ENCODE data around the gene BAG2.

BAG2 gene

GRCh38 chr6:57172136-57173055 is at the start of gene BAG2:
Gene BAG2 (plus strand): TSS chr6:57172326. CDS start chr6:57172698, 372 bp downstream.
- peak; percentile 89 for DNase-seq (ENCODE audit: low spot score)

DNA sequence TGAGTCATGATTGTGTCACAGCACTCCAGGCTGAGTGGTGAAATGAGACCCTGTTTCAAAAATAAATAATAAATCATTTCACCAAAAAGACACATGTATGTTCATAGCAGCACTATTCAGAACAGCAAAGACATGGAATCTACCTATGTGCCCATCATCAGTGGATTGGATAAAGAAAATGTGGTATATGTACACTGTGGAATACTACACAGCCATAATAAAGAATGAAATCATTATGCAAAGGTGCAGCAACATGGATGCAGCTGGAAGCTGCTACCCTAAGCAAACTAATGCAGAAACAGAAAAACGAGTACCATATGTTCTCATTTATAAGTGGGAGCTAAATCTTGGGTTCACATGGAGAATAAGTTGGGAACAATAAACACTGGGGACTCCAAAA is 49.0 kb upstream of the BAG2 start:
- no peak for DNase-seq (ENCODE audit: low spot score)

DNA sequence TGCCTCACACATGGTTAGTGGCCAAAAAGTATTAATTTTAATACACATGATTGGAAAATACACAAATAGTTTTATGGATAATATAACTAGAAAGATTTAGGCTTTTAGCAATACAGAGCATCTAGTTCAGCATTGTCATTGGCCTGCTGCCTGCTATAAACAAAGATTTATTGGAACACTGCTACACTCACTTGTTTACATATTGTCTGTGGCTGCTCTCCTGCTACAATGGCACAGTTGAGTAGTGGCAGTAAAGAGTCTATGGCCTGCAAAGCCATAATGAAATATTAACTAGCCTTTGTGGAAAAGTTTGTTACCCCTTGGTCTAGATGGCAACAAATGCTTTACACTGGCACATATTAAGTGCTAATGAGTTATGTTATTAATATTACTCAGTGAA is 44.4 kb upstream of the BAG2 start:
- DNase-seq (ENCODE audit: low spot score): no peak

DNA sequence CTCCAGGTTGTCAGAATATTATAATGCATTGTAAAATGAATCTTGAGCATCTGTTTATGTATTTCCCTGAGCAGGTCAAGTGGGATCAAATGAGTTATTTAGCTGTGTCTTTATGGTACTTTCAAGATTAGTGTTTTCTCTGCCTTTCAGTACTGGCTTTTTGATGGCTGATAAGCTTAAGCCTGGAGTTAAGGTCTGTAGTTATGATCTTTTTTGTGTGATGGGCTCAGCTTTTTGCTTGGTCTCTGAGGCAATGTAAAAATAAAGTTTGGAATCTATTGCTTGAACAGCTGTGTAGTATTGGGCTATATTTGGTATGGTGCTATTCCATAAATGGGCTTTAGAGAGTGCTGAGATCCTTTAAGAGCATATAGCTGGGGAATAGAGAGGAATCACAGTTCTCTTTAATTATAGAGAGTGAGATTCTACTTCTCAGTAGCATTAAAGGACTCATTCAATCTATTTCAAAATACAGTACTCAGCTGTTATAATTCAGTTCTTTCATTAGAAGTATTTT is 41.4 kb upstream of the BAG2 start:
- DNase-seq (ENCODE audit: low spot score): no peak

GRCh38 chr6:57134954-57135353 is 37.2 kb upstream of the BAG2 start:
- DNase-seq (ENCODE audit: low spot score): no peak

- no peak for DNase-seq (ENCODE audit: low spot score)
These were observed 36.2 kb upstream of the BAG2 start for GRCh38 chr6:57135885-57136284.

DNA sequence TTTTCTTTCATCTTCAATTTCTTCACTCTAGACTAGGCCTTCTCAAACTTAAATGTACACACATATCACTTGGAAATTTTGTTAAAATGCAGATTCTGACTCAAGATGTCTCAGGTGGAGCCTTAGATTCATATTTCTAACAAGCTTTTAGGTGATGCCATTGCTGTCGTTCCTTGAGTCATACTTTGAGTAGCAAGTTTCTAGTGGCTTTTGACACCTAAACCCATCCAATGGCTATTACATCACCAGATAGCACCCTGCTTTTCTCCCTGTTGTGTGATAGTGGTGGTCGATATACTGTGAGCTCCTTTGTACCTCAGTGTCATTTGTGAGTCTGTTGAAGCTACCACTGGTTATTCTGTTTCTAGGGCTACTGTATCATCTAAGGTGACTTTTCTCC is 34.8 kb upstream of the BAG2 start:
- DNase-seq (ENCODE audit: low spot score): no peak

DNA sequence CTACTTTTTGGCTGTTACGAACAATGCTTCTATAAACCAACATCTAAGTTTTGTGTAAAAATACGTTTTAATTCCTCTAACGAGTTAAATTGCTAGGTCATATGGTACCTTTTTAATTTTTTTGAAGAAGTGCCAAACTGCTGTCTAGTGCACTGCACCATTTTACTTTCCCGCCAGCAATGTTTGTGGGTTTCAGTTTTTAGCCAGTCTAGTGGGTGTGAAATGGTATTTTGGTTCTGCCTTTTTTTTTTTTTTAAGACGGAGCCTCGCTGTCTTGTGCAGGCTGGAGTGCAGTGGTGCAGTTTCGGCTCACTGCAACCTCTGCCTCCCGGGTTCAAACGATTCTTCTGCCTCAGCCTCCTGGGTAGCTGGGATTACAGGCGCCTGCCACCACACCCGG is 34.1 kb upstream of the BAG2 start:
- DNase-seq (ENCODE audit: low spot score): no peak

- no peak for DNase-seq (ENCODE audit: low spot score)
These were observed 30.5 kb upstream of the BAG2 start for GRCh38 chr6:57141451-57142177.

GRCh38 chr6:57142178-57142525 is 30.0 kb upstream of the BAG2 start:
- no peak for DNase-seq (ENCODE audit: low spot score)

DNA sequence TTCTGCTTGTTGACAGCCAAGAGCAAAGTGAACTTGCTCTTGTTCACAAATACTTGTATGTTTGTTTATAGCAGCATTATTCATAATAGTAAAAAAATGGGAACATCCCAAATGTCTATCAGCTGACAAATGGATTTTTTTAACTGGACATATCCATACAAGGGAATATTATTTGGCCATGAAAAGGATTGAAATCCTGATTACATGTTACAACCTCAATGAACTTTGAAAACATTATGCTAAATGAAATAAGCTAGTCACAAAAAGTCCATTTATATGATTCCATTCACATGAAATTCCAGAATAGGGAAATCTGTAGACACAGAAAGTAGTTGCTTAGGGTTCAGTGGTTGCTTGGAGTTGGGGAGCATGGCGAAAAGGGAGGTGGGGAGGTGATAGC is 28.4 kb upstream of the BAG2 start:
- DNase-seq (ENCODE audit: low spot score): no peak

DNA sequence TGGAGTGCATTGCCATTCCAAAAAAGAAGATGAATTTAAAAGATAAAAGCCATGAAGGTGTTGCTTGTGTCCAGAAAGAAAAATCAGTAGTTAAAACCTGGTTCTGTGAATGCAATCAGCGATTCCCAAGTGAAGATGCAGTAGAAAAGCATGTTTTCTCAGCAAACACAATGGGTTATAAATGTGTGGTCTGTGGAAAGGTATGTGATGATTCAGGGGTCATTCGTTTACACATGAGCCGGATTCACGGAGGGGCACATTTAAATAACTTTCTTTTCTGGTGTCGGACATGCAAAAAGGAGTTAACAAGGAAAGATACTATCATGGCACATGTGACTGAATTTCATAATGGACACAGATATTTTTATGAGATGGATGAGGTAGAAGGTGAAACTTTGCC is 24.7 kb upstream of the BAG2 start:
- DNase-seq (ENCODE audit: low spot score): no peak

DNA sequence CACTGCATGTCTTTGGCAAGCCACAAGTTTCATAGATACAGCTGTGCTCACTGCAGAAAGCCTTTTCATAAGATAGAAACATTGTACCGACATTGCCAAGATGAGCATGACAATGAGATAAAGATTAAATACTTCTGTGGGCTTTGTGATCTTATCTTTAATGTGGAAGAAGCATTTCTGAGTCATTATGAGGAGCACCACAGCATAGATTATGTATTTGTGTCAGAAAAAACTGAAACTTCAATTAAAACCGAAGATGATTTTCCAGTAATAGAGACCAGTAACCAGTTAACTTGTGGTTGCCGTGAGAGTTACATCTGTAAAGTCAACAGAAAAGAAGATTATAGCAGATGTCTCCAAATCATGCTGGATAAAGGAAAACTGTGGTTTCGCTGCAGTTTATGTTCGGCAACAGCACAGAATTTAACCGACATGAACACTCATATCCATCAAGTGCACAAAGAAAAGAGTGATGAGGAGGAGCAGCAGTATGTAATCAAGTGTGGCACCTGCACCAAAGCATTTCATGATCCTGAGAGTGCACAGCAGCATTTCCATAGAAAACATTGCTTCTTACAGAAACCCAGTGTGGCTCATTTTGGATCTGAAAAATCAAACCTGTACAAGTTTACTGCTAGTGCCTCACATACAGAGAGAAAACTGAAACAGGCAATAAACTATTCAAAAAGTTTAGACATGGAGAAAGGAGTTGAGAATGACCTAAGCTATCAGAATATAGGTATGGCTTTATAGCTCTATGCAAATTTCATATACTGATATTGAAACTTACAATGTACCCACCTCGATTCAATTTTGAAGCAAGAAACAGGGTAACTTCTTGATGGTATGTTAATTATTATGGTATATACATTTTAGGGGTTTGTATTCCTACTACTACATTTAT is 23.9 kb upstream of the BAG2 start:
- DNase-seq (ENCODE audit: low spot score): no peak

DNA sequence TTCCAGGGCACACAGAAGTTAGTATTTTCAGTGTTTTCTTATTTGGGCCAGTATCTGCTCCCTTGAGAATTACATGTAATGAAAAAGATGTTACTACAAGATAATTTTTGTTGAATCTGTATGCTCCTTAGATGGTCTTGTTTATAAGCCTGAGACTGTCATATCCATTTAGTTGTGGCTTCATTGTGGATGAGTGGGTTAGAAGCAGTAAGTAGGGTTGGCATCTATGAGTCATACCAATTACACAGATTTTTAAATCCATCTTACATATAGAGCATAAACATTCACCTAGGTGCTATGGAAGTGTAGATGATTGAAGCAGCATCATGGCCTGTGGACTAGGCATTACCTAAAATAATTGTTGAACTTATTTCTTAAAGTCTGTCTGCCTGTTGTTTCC is 13.5 kb upstream of the BAG2 start:
- no peak for DNase-seq (ENCODE audit: low spot score)

DNA sequence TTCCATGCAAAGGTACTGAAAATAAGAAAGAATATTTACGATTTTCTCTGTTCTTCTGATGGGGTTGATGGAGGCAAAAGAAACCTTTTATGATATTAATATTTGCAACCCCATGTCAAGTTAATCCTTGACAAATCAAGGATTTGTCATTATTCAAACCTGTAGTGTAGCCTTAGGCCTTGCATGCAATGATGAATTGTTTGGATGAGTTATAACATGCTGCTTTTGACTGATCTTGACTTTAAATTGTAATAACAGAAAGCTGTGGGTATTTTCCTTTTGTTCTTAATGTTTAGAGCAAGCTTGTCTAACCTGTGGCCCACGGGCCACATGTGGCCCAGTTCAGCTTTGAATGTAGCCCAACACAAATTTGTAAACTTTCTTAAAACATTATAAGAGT is 13.0 kb upstream of the BAG2 start:
- no peak for DNase-seq (ENCODE audit: low spot score)

DNA sequence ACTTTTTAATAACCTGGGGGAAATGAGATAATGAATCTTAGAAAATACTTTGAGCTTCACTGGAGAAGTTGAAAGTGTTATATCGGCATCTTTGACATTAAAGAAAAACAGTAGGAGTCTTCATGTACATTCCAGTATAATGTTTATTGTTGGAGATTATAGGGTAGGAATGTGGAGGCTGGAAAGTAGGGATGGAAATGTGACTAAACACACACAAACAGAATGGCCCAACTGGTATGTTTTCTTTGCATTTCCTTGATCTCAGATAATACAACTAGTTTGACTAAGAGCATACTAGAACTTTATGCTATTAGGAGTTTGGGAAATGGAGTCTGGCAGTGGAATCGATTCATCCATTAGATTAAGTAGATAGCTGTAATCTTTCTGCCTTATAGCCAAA is 10.1 kb upstream of the BAG2 start:
- no peak for DNase-seq (ENCODE audit: low spot score)

DNA sequence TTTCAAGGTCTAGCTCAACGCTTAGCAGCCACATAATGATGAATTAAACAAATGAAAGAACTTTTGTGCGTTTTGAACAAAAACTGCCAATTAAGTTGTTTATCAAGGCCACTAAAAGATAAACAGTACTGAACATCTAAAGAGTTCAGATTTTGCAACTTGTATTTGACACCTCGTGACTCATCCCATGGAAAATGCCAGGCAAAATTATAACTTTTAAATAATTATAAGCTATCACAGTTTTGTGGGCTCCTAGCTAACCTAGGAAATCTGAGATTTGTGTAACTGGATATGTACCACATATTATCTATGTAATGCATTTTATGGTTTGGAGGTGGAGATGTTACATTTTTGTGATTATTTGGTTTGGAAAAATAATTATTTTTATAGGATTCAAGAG is 9.6 kb upstream of the BAG2 start:
- no peak for DNase-seq (ENCODE audit: low spot score)

GRCh38 chr6:57163956-57164355 is 8.2 kb upstream of the BAG2 start:
- DNase-seq (ENCODE audit: low spot score): no peak

DNA sequence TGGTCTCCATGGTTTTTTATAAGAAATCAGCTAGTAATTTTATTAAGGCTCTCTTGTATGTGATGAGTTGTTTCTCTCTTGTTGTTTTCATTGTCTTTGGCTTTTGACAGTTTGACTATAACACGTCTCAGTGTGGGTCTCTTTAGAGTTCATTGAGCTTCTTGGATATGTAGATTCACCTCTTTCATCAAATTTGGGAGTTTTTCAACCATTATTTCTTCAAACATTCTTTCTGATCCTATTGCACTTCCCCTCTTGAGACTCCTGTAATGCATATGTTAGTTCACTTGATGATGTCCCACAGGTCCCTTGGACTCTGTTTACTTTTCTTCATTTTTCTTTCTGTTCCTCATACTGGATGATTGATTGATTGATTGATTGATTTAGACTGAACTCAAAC is 7.0 kb upstream of the BAG2 start:
- no peak for DNase-seq (ENCODE audit: low spot score)

- DNase-seq (ENCODE audit: low spot score): peak; percentile 41
These were observed 1.1 kb downstream of the BAG2 start for GRCh38 chr6:57173056-57173885.

DNA sequence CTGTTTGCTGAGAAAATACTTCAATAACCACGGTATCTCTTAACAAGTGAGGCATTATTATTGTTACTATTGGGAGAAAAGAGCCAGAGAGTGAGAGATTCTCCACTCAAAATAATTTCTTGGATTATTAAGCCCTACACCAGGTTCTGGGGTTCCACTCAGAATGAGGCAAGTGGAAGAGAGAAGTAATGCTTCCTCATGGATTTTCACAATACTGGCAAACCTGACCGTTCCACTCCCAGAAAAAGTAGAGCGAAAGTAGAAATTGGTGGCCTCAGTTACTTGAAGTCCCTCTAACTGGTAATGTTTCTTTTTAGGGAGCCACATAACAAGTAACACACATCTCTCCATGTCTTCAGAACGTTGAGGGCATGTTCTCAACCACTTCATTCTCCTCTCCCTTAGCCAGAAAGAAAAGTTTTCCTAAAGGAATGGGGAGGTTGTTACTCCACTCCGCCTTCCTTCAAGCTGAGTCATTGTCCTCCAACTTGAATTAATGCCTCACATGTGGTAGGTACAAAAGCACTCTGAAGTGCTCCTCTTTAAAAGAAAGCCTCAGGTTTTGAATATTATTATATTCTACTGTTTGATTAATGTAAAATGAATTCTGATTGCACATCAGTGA is 1.9 kb downstream of the BAG2 start:
- DNase-seq (ENCODE audit: low spot score): no peak
